Heart right ventricle (tissue), 16 donors: ENCODE results near the gene ZYG11A. TPM values are rescaled to one million over a fixed set of nuclear protein-coding genes. Genes with fewer than 3 reads are reported as not detected.

Source experiments
- ATAC-seq, 8 donors: fragments of 200-7000 bp; cut with Tn5 transposase; one replicate each; pipeline ENCODE4 v1.9.1; 2020; ENCODE audit warnings: mild to moderate bottlenecking in 8 of 8, moderate library complexity in 8 of 8, moderate number of reproducible peaks in 1 of 8
- DNase-seq, 2 donors: peaks; one replicate each; pipeline ENCODE4 v3.0.0-alpha.2; 2020
- H3K27ac ChIP-seq, 10 donors: fragments of 200-600 bp; sonication (generic) in 2 of 10; one replicate each; pipeline versions ENCODE4 v1.5.0 to v1.8.0; 2020 to 2022; ENCODE audit warnings: mild to moderate bottlenecking in 3 of 10
- H3K27me3 ChIP-seq, 7 donors: fragments of 200-600 bp; one replicate each; pipeline ENCODE4 v1.8.0; 2021 to 2022; ENCODE audit warnings: mild to moderate bottlenecking in 2 of 7
- H3K36me3 ChIP-seq, 9 donors: fragments of 200-600 bp; sonication (generic) in 1 of 9; one replicate each; pipeline versions ENCODE4 v1.5.0 to v1.8.0; 2020 to 2022; ENCODE audit warnings: mild to moderate bottlenecking in 2 of 9
- H3K4me1 ChIP-seq, 9 donors: fragments of 200-600 bp; sonication (generic) in 1 of 9; one replicate each; pipeline versions ENCODE4 v1.5.0 to v1.8.0; 2020 to 2022; ENCODE audit warnings: mild to moderate bottlenecking in 4 of 9
- H3K4me3 ChIP-seq, 10 donors: fragments of 200-600 bp; sonication (generic) in 2 of 10; one replicate each; pipeline versions ENCODE4 v1.5.0 to v1.8.0; 2020 to 2022; ENCODE audit warnings: mild to moderate bottlenecking in 7 of 10, moderate library complexity in 2 of 10
- H3K9me3 ChIP-seq, 11 donors: fragments of 200-600 bp in 10 of 11; sonication (generic) in 2 of 11; one replicate each; pipeline versions ENCODE4 v1.5.0 to v1.8.0; 2013 to 2022; ENCODE audit warnings: mild to moderate bottlenecking in 2 of 11, control low read depth in 1 of 11, moderate library complexity in 1 of 11
- CTCF ChIP-seq, 9 donors: fragments of 200-600 bp; sonication (generic) in 2 of 9; IDR thresholded peaks; one replicate each; pipeline versions ENCODE4 v1.5.0 to v1.8.0; 2021 to 2022; ENCODE audit warnings: antibody characterized with exemption in 9 of 9, mild to moderate bottlenecking in 5 of 9, moderate library complexity in 1 of 9
- WGBS, 2 donors: extraction: QIAGEN DNeasy Blood & Tissue Kit; methylation state at CpG; one replicate each; pipeline ENCODE4 v1.1.7; 2013; ENCODE audit warnings: inconsistent platforms in 1 of 2; 5-methylcytosine and 5-hydroxymethylcytosine counted together
- intact Hi-C, 10 donors: fragments of 100-400 bp; cut with DNase I; formaldehyde crosslinking; loops; one replicate each; pipeline versions ENCODE4 v1.11.1 to v1.14.2; 2022
- polyA plus RNA-seq, 2 donors: library from polyadenylated mRNA; stranded (reverse); fragments of 200-250 nt; gene quantifications; one replicate each; pipeline ENCODE4 v1.2.3, GENCODE V29; 2013
- total RNA-seq, 10 donors: library from RNA; stranded (reverse); fragmentation: NEBNext Ultra II Directional in 3 of 10; extraction: Animal tissue kit (Norgen Biotek cat#: 25700) in 3 of 10; gene quantifications; one replicate each; pipeline versions ENCODE4 v1.2.1 to v1.2.4, GENCODE V29; 2021 to 2023
- donor health status: Arrhythmogenic right ventricular cardiomyopathy.
- donor health status: ischemic (EF 13 %, LVEDD 7.1; RV severe dilation, severe dysfunction).
- donor health status: healthy with polysubstance abuse.
- donor health status: DM: no; HTN: yes; CAD: no.
- donor health status: DM: no; HTN: no; CAD: no.
- donor health status: ischemic (EF 25% LVEDD 6.9; RV normal size, moderate dysfunction).
- donor health status: ischemic (EF 25% LVEDD 5.7; RV mildly dilated, moderate dysfunction).
- donor health status: healthy.
- donor health status: DM: yes; HTN: yes; CAD: no.
- donor health status: Ischemic cardiomyopathy.
- donor health status: ischemic (EF 35%, LVEDD 5.7; RV mildly dilated, moderate dysfunction).
- donor health status: nonischemic (EF 11% LVEDD 7.7; RV severe dilation, severe dysfunction).
- donor health status: DM: yes; HTN: yes; CAD: no.
- donor health status: PGD.
- donor health status: ischemic (EF 29% LVEDD 5.4; RV normal size, mild dysfunction).
- donor health status: nonischemic (EF 23%, LVEDD 6.1; RV moderate dilation, normal function).

ZYG11A gene
- total and polyA plus RNA-seq, 12 donors = 0.07 TPM; not detected in 11

- Histone ChIP-seq H3K27ac (no peak overlapping the region), H3K4me1 (peaks cover 0 to 35% (median 12%) of the 10 kb centered on the region in 9 donors), H3K9me3 (no peaks in the 10 kb centered on the region), H3K4me3 (no peak overlapping the region), H3K27me3 (no peaks in the 10 kb centered on the region), H3K36me3 (peaks cover 0 to 38% (median 0%) of the 10 kb centered on the region in 9 donors)
- 66 to 74% methylated on average over 8 of the region's 8 CpGs for WGBS, 2 donors
- ATAC-seq (no peak), DNase-seq (no peak)
- TF ChIP-seq CTCF (IDR thresholded peaks at IDR 0.05) = no peak
- intact Hi-C loops = loop anchor here in 5 of 10 donors (10.0 kb wide), 3 partner anchors 51 to 271 kb away; no protein-coding TSS in a partner anchor
These were observed 71.0 kb downstream of the ZYG11A start for GRCh38 chr1:52913537-52913936.

GRCh38 chr1:52914463-52914862 is 71.9 kb downstream of the ZYG11A start:
- WGBS, 2 donors = 73 to 75% methylated on average over 5 of the region's 5 CpGs
- TF ChIP-seq CTCF (IDR thresholded peaks at IDR 0.05) = no peak
- Histone ChIP-seq H3K4me1 (peaks cover 0 to 35% (median 12%) of the 10 kb centered on the region in 9 donors), H3K4me3 (no peak overlapping the region), H3K27ac (no peak overlapping the region), H3K36me3 (peaks cover 0 to 30% (median 0%) of the 10 kb centered on the region in 9 donors), H3K27me3 (no peaks in the 10 kb centered on the region), H3K9me3 (no peaks in the 10 kb centered on the region)
- intact Hi-C loops = loop anchor here in 5 of 10 donors (10.0 kb wide), 3 partner anchors 50 to 270 kb away; no protein-coding TSS in a partner anchor
- DNase-seq (no peak), ATAC-seq (no peak)

- Histone ChIP-seq H3K4me3 (no peak overlapping the region), H3K27ac (peak overlapping the region in 3 of 10 donors; percentile 13 to 50 (median 39)), H3K27me3 (peaks cover 0 to 1% (median 0%) of the 10 kb centered on the region in 7 donors), H3K9me3 (no peaks in the 10 kb centered on the region), H3K4me1 (peaks cover 0 to 39% (median 16%) of the 10 kb centered on the region in 9 donors), H3K36me3 (peaks cover 0 to 24% (median 0%) of the 10 kb centered on the region in 9 donors)
- ATAC-seq (peak in 1 of 8 donors; percentile 23), DNase-seq (no peak)
- no peak for TF ChIP-seq CTCF (IDR thresholded peaks at IDR 0.05)
- WGBS, 2 donors = 95% methylated on average over 2 of the region's 2 CpGs
- intact Hi-C loops = loop anchor here in 5 of 10 donors (10.0 kb wide), 3 partner anchors 49 to 269 kb away; no protein-coding TSS in a partner anchor
These were observed 72.8 kb downstream of the ZYG11A start for GRCh38 chr1:52915211-52915854.

GRCh38 chr1:52915855-52916220 is 73.3 kb downstream of the ZYG11A start:
- no peak overlapping the region for H3K4me3 ChIP-seq
- peaks cover 0 to 5% (median 0%) of the 10 kb centered on the region in 7 donors for H3K27me3 ChIP-seq
- intact Hi-C loops = loop anchor here in 5 of 10 donors (10.0 kb wide), 3 partner anchors 49 to 269 kb away; no protein-coding TSS in a partner anchor
- ATAC-seq = no peak
- H3K9me3 ChIP-seq = no peaks in the 10 kb centered on the region
- H3K36me3 ChIP-seq = peaks cover 0 to 19% (median 0%) of the 10 kb centered on the region in 9 donors
- WGBS, 2 donors = 64 to 68% methylated on average over 7 of the region's 7 CpGs
- TF ChIP-seq CTCF (IDR thresholded peaks at IDR 0.05) = no peak
- H3K27ac ChIP-seq = peak overlapping the region in 6 of 10 donors; percentile 13 to 64 (median 53)
- DNase-seq = no peak
- peaks cover 0 to 41% (median 16%) of the 10 kb centered on the region in 9 donors for H3K4me1 ChIP-seq
